HG02852 (cell line): Measurements from ENCODE around the gene ATXN1.

Source experiments
- ATAC-seq: cut with Tn5 transposase; IDR thresholded peaks from one replicate; pipeline ENCODE4 v1.9.1; 2021; ENCODE audit warnings: mild to moderate bottlenecking, moderate library complexity; ENCODE audit not compliant: unreplicated experiment

Gene ATXN1

DNA sequence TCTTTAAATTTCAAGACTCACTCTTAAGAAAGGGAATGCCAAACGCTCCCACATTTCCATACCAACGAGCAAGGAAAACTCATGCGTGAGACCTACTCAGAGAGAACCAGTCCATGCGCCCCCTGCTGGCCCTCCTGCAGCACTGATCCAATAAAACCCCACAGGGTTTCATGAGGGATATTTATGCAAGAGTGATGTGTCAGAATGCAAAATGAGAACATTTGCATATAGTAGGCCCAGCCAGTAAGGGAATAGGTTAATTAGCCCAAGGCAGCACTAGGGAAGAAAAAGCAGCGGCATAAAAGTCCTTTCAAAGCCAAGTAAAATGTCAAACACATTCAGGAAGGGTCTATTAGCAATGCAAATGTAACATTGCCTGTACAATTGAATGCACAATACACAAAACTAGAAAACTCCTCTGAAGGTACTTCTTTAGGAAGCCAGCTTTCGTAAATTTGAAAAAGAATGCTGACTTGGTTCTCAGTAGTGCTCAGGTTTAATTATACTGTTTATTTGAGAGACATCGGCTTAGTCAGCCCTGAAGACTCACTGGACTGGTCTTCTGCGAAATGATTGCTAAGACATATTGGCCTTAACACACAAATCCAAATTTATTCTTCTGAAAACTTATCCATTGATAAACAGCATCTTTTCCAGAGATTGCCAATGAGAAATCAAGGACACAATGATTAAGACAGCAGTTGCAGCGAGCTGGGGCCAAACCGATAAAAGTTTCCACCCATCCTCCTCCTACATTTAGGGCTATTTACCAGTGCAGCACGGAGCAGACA is 429.7 kb downstream of the ATXN1 start:
- ATAC-seq, result peak; percentile 38

DNA sequence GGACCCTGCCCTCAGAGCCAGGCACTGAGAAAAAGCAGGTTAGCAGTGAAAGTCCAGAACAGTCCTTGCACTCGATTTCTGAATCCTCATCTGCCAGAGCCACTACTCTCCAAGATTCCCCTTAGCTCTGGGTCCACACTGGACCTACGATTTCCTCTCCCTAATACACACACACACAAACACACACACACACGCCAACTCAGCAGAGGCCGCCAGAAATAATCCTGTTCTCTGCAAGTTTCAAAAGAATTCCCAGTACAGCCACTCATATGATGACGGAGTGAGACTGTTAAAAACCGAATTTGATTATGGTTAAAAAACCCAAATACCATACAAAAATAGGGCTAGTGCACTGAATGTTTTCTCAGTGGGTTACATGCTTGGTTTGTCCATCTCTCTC is 432.0 kb downstream of the ATXN1 start:
- no peak for ATAC-seq

DNA sequence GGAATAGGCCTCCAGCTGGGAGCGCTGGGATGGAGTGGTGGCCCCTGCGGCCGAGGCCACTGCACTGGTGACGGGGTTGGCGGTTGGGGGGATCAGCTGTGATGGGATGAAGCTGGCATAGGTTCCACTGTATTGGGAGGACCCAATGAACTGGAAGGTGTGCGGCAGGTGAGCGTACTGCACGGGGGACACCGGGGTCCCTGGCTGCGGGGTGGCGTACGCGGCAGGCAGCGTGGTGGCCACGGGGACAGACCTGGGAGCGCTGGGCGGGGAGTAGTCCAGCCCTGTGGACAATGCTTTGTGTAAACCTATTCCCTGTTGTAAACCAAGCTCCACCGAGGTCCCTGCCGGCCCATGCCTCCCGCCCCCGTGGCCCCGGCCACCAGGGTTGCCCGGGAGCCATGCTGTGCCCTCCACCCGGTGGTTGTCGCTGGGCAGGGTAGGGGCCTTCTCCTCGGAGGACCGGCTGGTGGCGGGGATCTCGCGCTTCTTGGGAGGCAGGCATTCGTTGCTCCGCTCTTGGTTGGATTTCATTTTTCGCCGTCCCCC is 433.4 kb downstream of the ATXN1 start:
- ATAC-seq, result no peak

DNA sequence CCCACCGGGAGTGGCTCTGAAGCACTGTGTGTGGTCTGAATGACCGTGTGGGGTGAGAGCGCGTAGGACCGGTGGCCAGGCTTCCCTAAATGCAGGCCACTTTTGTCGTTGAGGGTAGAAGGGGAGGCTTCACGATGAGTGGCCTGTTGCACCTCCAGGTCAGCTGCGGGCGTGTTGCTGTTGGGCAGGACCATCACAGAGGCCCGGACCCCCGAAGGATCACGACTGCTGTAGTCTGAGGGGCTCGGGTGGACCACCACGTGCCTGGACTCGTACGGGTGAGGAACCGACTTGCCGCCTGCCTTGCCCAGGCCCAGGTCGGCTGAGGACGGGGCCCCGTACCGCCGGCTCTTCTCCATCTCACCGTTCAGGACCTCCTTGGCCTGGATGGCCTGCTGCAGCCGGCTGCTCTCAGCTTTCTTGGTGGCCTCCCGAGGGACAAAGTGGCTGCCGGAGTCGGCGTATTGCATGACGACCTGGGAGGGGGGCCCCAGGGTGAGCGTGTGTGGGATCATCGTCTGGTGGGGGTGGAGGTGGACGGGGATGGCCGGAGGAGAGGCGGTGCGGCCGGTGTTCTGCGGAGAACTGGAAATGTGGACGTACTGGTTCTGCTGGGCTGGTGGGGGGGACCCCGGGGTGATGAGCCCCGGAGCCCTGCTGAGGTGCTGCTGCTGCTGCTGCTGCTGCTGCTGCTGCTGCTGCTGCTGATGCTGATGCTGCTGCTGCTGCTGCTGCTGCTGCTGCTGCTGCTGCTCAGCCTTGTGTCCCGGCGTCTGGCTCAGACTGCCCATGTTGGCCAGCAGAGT is 434.1 kb downstream of the ATXN1 start:
- ATAC-seq, result no peak

DNA sequence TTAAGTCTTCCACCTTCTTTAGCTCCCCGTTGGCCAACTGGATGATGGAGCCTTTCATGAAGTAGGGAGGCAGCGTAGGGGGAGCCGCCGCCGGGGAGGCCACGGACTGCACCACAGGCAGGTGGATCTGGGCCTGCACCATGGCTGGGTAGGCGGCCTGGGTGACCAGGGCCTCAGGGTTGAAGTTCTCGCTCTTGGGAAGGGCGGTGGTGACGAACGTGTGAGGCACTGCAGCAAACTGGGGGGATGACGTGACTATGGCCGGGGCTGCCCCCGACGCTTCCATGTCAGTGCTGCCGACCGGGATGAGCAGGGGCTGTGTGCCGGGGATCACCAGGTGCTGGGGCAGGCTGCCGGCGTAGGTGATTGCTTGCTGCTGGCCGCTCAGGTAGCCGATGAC is 434.7 kb downstream of the ATXN1 start:
- no peak for ATAC-seq

DNA sequence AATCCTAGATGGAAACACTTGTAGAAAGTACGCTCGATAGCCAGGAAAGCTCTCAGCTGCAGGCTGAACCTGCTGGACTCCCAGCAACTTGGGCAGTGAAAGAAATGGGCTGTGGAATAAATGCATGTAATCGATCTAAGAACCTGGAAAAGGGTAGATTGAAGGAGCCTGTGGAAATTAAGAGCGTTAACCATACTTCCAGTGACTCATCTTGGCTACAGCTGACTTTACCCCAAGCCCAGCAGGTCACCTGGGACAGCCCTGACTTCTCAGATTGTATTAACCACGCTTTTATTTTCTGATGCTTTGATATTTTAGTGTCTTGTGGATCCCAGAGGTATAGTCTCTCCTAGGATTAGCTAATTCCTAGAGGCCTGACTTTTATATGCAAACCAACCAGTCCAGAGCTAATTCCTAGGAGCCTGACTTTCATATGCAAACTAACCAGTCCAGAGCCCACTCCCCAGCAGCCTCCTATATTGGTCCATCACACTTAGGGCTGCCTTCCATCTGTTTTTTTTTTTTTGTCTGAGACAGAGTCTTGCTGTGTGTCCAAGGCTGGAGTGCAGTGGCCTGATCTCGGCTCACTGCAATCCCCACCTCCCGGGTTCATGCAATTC is 436.5 kb downstream of the ATXN1 start:
- ATAC-seq, result no peak

DNA sequence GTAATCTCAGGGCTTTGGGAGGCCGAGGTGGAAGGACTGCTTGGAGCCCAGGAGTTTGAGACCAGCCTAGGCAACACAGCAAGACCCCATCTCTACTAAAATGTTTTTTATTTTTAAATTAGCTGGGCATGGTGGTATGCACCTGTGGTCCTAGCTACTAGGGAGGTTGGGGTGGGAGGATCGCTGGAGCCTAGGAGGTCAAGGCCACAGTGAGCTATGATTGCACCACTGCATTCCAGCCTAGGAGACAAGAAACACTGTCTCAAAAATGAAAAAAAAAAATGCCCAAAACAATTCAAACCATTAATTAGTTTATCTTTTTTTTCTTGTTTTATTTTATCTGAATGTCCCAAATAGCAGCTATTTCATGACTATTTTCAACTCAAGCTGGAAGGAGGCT is 437.1 kb downstream of the ATXN1 start:
- no peak for ATAC-seq

DNA sequence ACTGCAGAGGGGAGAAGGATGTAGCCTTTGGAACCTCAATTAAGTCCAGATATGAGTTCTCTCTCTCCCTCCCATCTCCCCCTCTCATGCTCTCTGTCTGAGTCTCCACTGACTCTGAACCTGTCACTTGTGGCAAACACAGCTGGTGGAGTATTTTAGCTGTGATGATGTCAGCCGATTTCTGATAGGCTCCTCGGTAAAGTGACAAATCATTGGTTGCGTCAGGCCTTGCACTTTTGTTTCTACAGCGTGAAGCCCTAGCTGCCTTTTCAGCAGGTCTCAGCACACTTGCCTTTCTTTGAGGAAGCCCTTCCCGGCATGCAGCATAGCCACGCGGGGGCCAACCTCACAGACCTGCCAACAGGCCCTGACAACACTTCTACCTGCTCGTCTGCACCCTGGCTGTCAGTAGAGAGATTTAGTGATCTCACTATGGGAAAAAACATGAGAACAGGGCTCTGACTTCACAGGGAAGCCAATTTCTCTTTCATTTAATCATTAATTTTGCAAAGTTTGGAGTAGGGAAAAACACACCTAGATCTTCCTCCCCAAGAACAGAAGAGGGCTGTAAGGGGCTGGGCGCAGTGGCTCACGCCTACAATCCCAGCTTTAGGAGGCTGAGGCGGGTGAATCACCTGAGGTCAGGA is 438.5 kb downstream of the ATXN1 start:
- ATAC-seq, result peak; percentile 87

DNA sequence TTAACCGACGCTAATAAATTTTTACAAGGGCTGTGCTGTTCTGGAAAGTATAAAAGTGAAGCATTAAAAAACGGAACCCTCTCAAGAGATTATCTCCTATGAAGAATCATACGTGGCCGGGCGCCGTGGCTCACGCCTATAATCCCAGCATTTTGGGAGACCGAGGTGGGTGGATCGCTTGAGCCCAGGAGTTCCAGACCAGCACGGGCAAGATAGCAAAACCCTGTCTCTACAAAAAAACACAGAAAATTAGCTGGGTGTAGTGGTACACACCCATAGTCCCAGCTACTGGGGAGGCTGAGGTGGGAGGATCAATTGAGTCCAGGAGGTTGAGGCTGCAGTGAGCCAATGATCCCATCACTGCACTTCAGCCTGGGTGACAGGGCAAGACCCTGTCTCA is 439.4 kb downstream of the ATXN1 start:
- ATAC-seq, result no peak

DNA sequence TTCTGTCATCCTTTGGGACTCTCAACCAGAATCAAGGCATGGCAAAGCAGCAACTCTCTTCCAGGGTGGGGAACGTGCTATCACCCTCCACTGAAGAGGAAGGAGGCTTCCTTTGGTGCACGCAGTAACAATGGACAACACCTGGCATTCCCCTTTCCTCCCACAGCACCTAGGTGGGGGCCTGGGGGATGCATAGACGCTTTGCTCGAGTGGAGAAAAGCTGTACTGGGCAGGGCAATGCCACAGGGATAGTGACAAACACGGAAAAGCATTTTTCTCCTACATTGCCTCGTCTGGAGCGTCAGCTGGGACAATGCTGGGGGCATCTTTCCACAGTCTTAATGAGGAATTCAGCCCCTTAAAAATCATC is 439.9 kb downstream of the ATXN1 start:
- ATAC-seq, result no peak

DNA sequence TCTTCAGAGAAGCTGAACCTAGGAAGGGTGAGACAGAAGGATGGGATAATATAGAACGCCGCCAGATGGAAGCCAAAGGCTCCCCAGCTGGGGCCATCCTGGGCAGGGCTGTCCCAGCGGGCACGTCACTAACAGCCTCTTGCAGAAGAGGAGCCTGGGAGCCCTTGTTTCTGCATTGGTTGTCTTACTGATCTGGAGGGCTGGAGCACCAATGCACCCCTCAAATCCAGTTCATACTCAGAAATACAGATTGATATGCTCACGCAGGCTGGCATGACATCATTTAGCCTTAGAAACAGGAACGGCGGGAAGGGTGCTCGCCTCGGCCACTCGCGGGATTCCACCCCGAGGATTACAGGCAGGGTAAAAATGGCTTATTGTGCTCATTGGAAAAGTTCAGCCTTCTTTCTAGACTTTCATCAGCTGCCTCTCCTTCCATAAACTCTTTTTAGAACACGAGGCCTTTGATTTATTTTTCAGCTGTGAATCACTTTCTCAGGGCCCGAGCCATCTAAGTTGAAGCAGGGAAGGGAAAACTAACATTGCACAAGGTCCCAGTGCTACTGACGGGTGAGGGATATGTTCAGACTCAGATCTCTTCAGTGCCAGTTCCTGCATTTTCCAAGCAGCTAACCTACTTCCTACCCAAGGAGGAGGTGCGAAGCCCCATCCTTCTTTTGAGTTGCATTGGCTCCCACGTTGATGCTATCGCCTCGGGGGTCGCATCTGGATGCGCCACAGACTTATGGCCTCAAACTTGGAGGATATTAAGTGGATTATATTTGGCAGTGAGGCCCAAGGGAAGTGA is 440.5 kb downstream of the ATXN1 start:
- no peak for ATAC-seq

DNA sequence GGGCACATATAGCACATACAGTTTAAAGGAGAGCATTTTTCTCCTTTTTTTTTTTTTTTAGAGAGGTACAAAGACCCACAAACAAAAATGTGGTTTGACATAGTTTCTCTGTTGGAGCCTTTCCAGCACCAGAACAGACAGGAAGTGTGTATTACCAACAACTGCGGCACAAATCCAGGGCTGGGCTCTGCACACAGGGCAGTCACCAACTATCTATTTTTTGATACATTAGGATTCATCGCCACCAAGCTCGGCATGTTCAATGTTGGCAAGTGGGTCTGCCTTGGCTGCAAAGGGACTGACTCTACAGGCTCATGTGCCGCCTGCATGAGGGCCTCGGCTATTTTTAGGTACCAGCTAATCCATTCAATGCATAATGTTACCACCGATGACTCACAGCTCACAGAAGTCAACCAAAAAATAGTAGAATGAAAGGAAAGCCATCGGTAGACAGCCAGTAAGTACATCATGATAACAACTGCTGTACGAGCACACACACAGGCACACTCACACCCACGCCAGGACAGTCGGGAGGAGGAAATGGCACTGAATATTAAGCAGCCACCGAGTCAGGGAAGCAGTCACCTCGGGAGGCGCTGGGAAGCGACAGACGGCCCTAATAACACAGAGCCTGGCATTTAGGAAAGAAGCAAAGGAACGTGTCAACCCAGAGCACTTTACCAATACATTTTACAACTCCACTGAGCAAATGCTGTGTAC is 441.3 kb downstream of the ATXN1 start:
- ATAC-seq, result peak; percentile 53

DNA sequence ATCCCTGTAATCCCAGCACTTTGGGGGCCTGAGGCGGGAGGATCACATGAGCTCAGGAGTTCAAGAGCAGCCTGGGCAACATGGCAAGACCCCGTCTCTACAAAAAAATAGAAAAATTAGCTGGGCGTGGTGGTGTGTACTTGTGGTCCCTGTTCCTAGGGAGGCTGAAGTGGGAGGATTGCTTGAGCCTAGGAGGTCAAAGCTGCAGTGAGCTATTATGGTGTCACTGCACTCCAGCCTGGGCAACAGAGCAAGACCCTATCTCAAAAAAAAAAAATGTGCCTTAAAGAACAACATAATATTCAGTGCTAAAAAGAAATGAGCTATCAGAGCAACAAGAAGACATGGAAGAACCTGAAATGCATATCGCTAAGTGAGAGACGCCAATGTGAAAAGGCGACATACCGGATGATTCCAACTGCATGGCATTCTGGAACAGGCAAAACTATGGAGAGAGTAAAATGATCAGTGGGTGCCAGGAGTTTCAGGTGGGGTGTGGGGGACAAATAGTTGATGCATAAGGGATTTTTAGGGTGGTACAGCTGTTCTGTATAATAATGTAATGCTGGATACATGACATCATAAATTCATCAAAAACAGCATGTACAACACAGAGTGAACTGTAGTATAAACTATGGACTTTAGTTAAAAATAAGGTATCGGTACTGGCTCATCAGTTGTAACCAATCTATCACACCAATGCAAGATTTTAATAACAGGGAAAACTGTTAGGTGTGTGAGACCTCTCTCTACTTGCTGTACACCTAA is 442.1 kb downstream of the ATXN1 start:
- no peak for ATAC-seq

DNA sequence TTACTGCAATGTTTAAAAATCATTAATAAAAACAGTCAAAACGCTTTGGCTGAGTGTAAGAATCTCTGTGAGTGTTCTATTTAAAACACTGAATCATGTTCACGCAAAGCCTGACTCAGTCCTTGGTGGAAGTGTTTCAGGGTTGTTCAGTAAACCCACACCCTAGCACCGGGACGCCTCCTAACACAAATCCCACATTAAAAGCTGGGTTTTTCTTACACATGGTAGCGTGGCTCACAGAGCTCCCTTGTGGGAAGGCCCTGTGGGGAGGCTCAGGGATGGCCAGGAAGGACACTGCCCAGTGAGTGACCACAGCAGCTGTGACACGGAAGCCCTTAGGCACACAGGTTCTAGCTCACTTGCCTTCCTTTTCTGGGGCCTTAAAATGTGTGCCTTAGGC is 442.7 kb downstream of the ATXN1 start:
- no peak for ATAC-seq

DNA sequence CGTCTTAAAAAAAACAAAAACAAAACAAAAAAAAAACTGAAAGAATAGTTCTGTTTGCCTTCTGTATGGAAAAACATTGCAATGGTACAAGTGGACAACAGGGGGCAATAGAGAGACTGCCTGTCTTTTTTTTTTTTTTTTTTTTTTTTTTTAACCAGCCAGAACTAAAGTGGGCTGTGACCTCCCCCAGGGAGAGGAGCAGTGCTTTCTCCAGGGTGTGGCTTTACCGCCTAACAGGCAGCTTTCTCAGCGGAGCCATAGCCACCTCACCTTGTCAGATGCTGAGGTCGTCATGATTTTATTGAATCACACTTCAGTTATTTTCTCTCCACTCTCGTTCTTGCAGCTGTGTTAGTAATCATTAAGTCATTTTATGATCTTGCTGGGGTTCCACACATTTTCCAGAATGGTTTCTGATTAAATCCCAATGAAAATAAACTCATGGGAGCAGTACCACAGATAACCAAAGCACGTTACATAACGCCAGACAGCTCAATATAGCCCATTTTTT is 444.5 kb downstream of the ATXN1 start:
- ATAC-seq, result no peak

DNA sequence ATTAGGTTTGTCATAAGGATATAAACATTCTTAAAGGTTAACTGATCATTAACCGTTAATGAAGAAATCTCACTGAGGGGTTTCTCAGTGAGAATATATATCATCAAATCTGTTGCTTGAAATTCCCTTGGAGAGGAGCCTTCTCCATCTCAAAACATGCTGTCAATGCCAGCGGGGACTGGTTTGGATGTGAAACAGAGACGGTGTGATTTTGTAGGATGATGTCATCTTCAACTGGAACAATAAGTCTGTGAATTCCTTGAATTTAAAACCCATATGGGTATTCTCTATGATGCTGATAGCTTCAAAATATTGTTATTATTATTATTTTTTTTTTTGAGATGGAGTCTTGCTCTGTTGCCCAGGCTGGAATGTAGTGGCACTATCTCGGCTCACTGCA is 447.0 kb downstream of the ATXN1 start:
- ATAC-seq, result no peak

DNA sequence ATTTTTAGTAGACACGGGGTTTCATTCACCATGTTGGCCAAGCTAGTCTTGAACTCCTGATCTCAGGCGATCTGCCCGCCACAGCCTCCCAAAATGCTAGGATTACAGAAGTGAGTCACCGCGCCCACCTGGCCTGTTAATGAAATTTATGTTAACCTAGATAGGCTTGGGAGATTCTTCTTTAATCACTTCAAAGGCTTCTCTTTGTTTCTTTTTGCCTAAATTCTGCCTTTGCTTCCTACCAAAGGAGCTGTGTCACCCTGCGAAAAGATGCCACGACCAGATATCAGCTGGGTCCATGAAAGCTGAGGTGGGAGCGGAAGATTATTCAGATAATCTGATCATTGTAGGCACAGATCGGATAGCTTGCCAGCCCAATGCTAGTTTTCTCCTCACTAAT is 447.5 kb downstream of the ATXN1 start:
- ATAC-seq, result no peak

DNA sequence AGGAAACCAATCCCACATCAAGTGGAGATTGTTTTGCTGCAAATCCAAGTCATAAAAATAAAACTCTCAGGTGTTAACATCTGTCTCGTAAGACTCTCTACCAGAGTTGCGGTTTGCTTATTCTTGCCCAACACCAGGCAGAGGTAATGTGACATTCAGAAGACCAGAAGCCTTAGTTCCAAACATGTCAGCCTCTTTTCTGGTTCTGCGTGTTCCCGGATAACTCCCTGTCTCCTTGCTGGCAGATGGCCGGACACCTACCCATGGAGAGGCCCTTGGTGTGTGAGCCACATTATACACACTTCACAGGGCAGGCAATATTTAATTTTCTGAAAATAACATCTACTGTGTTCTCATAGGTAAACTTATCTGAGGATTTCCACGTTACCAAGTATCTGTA is 449.5 kb downstream of the ATXN1 start:
- ATAC-seq, result no peak

DNA sequence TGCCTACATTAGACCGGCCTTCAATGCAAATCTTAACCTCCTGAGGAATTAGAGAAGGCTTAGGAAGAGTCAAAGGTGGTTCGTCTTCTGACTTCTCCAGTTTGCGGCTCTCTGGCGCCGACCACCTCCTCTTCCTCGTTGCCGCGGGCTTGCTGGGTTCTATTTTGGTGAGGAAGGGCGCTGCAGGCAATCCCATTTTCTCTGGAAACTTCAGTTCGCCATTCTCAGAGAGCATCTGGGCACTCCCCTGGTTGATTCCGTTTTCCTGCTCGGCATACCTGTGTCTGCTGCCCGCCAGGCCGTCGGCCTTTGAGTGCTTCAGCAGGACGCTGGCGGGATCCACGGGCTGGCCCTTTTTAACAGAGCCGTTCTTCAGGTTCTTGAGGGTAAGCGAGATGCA is 454.9 kb downstream of the ATXN1 start:
- ATAC-seq, result no peak
